HepG2 (cell line): ENCODE measurements around the gene ZNF326. TPM values are rescaled to one million over a fixed set of nuclear protein-coding genes. Genes with fewer than 3 reads are reported as not detected.

Source experiments
- BRCA1 ChIP-seq: sonication (generic); formaldehyde crosslinking; IDR thresholded peaks from 2 replicates; pipeline ENCODE4 v1.4.0; 2020; ENCODE audit warnings: missing genetic modification reagents
- ESRRA ChIP-seq: sonication (generic); formaldehyde crosslinking; IDR thresholded peaks from 2 replicates; pipeline ENCODE4 v1.5.1; 2020; ENCODE audit warnings: mild to moderate bottlenecking, low read depth, missing genetic modification reagents
- EZH2 ChIP-seq: conservative IDR thresholded peaks from 2 replicates; pipeline ENCODE4 v1.6.1; 2012; ENCODE audit warnings: mild to moderate bottlenecking, low read depth, low read length, moderate library complexity
- GPN1 ChIP-seq: sonication (generic); formaldehyde crosslinking; IDR thresholded peaks from 2 replicates; pipeline ENCODE4 v1.5.1; 2020; ENCODE audit warnings: missing genetic modification reagents, borderline replicate concordance
- KDM5A ChIP-seq: fragments of 200-600 bp; sonication (generic); IDR thresholded peaks from 2 replicates; pipeline ENCODE4 v1.7.0; 2018; ENCODE audit warnings: antibody characterized with exemption, mild to moderate bottlenecking, low read length, borderline replicate concordance
- MEIS1 ChIP-seq: sonication (generic); formaldehyde crosslinking; IDR thresholded peaks from 2 replicates; pipeline ENCODE4 v1.9.0; 2021; ENCODE audit warnings: mild to moderate bottlenecking, missing genetic modification reagents, moderate library complexity, borderline replicate concordance
- MTA3 ChIP-seq: sonication (generic); formaldehyde crosslinking; IDR thresholded peaks from 2 replicates; pipeline ENCODE4 v1.4.0; 2020; ENCODE audit warnings: missing genetic modification reagents
- RBM39 ChIP-seq: fragments of 200-400 bp; formaldehyde crosslinking; IDR thresholded peaks from one replicate; pipeline ENCODE4 v1.6.1; 2018; ENCODE audit warnings: antibody characterized with exemption, mild to moderate bottlenecking, low read depth, low read length; ENCODE audit not compliant: poor library complexity, severe bottlenecking
- REPIN1 ChIP-seq: sonication (generic); formaldehyde crosslinking; IDR thresholded peaks from 2 replicates; pipeline ENCODE4 v1.8.0; 2022; ENCODE audit warnings: missing genetic modification reagents, low read depth, mild to moderate bottlenecking, borderline replicate concordance
- SETDB1 ChIP-seq: sonication (generic); formaldehyde crosslinking; IDR thresholded peaks from 2 replicates; pipeline ENCODE4 v1.5.1; 2020; ENCODE audit warnings: missing genetic modification reagents, mild to moderate bottlenecking, borderline replicate concordance
- SUZ12 ChIP-seq: fragments of 150-350 bp; IDR thresholded peaks from 2 replicates; pipeline ENCODE4 v1.6.1; 2014; ENCODE audit warnings: low read depth, low read length
- TMF1 ChIP-seq: sonication (generic); formaldehyde crosslinking; IDR thresholded peaks from 2 replicates; pipeline ENCODE4 v1.8.1; 2022; ENCODE audit warnings: low read depth, missing genetic modification reagents
- ZFP90 ChIP-seq: sonication (generic); formaldehyde crosslinking; IDR thresholded peaks from 2 replicates; pipeline ENCODE4 v1.8.0; 2022; ENCODE audit warnings: missing genetic modification reagents, mild to moderate bottlenecking, inconsistent platforms, borderline replicate concordance
- ZNF260 ChIP-seq: sonication (generic); formaldehyde crosslinking; IDR thresholded peaks from 2 replicates; pipeline ENCODE4 v1.4.0; 2020; ENCODE audit warnings: missing genetic modification reagents, low read depth, mild to moderate bottlenecking, borderline replicate concordance
- ZNF281 ChIP-seq: sonication (generic); formaldehyde crosslinking; IDR thresholded peaks from 2 replicates; pipeline ENCODE4 v1.4.0; 2020; ENCODE audit warnings: missing genetic modification reagents, borderline replicate concordance
- ZNF646 ChIP-seq: sonication (generic); formaldehyde crosslinking; IDR thresholded peaks from 2 replicates; pipeline ENCODE4 v1.9.0; 2021; ENCODE audit warnings: mild to moderate bottlenecking, missing genetic modification reagents
- polyA plus RNA-seq, 8 experiments: library from polyadenylated mRNA; depleted of rRNA in 3 of 8; stranded (reverse) in 7 of 8; unstranded in 1 of 8; fragments of >200 nt; fragmentation: Illumina TruSeq in 4 of 8; extraction: Trizol in 4 of 8; gene quantifications; 2 replicates each; pipeline versions ENCODE4 v1.2.1 to v1.2.3, GENCODE V29; 2011 to 2016; ENCODE audit warnings: low read depth in 4 of 8, missing spikeins in 1 of 8, mixed read lengths in 1 of 8; ENCODE audit not compliant: insufficient read depth in 1 of 8
- total RNA-seq, 5 experiments: library from RNA; depleted of rRNA; stranded (reverse); fragments of >200 nt; fragmentation: Illumina TruSeq; extraction: Trizol; gene quantifications; 2 replicates each; pipeline ENCODE4 v1.2.3, GENCODE V29; 2016; ENCODE audit warnings: low read depth in 1 of 5
- TF ChIP-seq, protein P1 (sequence below): sonication (generic); formaldehyde crosslinking; IDR thresholded peaks from 2 replicates; pipeline ENCODE4 v1.5.1; 2020; ENCODE audit warnings: mild to moderate bottlenecking, missing genetic modification reagents, borderline replicate concordance

Gene ZNF326
- total and polyA plus RNA-seq, 2 of the 13 experiments (the other 11 are each of a cell fraction or from before 2014, with no cell fraction given) = 6.3 to 16.4 TPM

DNA sequence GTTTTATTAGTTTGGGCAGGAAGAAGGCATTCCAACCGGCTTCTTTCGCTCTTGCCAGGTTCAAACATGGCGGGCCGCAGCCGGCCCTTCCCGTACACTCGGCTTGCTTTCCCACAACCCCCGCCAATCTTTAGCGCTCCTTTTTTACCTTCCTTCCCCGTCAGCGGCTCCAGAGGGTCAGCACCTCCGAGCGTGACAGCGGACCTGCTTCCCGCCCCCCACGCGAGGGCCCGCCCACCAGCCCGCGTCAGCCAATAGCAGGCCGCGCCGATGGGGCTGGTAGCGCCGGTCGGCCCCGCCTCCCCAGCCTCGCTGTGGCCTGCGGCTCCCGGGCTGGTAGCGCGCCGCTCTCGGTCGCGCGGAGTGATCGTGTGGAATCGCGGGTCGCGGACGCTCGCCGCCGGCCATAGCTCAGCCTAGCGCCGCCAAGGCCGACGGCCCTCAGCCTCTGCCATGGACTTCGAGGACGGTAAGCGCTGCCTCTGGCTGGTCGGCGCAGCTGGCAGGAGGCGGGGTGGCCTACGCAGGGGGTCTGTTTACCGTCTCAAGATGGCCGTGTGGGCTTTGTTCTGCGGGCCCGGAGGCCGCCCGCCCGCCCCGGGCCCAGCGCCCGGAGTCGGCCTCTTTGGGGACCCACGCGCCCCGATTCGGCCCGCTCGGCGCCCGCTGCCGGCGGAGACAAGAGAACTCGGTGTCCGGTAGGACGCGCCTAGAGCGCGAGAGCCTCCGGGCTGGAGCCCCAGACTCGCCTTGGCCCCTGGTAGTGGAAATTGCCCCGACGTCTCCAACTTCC lies at the start of gene ZNF326 (continued):
- TF ChIP-seq BRCA1 (CRISPR knock-in tag) = no peak
- TF ChIP-seq ZNF281 (CRISPR knock-in tag) = 0 out of 2 replicates have a peak, but pooled peaks have one; percentile 17
- no peak for TF ChIP-seq ZNF646 (CRISPR knock-in tag)
- TF ChIP-seq, protein P1, sequence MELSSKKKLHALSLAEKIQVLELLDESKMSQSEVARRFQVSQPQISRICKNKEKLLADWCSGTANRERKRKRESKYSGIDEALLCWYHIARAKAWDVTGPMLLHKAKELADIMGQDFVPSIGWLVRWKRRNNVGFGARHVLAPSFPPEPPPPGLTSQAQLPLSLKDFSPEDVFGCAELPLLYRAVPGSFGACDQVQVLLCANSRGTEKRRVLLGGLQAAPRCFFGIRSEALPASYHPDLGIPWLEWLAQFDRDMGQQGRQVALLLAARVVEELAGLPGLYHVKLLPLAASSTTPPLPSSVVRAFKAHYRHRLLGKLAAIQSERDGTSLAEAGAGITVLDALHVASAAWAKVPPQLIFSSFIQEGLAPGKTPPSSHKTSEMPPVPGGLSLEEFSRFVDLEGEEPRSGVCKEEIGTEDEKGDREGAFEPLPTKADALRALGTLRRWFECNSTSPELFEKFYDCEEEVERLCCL (CRISPR knock-in tag) = peak; percentile 82; the same call in 1 of the 2 replicates
- peak; percentile 77 for TF ChIP-seq RBM39
- peak; percentile 60; the same call in 1 of the 2 replicates for TF ChIP-seq KDM5A
- TF ChIP-seq MEIS1 = 0 out of 2 replicates have a peak, but pooled peaks have one; percentile 66
- TF ChIP-seq SUZ12 = no peak
- TF ChIP-seq TMF1 (CRISPR knock-in tag) = no peak; the same call in 1 of the 2 replicates
- TF ChIP-seq ZFP90 = peak; percentile 64; the same call in 1 of the 2 replicates
- no peak; the same call in 1 of the 2 replicates for TF ChIP-seq GPN1 (CRISPR knock-in tag)
- peak; percentile 74; the same call in 1 of the 2 replicates for TF ChIP-seq REPIN1
- TF ChIP-seq MTA3 (CRISPR knock-in tag) = no peak
- TF ChIP-seq ZNF260 (CRISPR knock-in tag) = no peak
- no peak for TF ChIP-seq EZH2
- no peak for TF ChIP-seq ESRRA (CRISPR knock-in tag)
- TF ChIP-seq SETDB1 (CRISPR knock-in tag) = no peak
